ENCODE measurements around the gene MARCO.

DNA sequence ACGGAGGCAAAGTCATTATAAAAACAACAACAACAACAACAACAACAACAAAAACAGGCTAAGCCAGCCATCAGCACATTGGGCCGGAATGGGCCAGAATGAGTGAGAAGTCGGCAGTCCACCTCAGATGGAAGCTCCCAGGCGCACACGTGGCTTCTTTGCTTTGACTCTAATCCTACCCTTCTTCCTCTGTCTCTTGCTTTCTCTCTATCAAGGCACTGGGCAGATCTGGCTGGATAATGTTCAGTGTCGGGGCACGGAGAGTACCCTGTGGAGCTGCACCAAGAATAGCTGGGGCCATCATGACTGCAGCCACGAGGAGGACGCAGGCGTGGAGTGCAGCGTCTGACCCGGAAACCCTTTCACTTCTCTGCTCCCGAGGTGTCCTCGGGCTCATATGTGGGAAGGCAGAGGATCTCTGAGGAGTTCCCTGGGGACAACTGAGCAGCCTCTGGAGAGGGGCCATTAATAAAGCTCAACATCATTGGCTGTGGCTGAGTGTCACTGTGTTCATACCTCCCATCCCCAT is 52.2 kb downstream of the MARCO start:
- TF ChIP-seq POLR2A (IDR thresholded peaks at IDR 0.05) (no peak), POLR2AphosphoS5 (IDR thresholded peaks at IDR 0.05) (no peak)
- TF ChIP-seq, protein P1, sequence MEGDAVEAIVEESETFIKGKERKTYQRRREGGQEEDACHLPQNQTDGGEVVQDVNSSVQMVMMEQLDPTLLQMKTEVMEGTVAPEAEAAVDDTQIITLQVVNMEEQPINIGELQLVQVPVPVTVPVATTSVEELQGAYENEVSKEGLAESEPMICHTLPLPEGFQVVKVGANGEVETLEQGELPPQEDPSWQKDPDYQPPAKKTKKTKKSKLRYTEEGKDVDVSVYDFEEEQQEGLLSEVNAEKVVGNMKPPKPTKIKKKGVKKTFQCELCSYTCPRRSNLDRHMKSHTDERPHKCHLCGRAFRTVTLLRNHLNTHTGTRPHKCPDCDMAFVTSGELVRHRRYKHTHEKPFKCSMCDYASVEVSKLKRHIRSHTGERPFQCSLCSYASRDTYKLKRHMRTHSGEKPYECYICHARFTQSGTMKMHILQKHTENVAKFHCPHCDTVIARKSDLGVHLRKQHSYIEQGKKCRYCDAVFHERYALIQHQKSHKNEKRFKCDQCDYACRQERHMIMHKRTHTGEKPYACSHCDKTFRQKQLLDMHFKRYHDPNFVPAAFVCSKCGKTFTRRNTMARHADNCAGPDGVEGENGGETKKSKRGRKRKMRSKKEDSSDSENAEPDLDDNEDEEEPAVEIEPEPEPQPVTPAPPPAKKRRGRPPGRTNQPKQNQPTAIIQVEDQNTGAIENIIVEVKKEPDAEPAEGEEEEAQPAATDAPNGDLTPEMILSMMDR (IDR thresholded peaks at IDR 0.05 in 8 of 11, conservative IDR thresholded peaks at IDR 0.05 in 3 of 11): no peak

Data from spleen (tissue), 7 donors.